HG03097 (cell line): Measurements from ENCODE around the gene SCML1.

Source experiments
- ATAC-seq: cut with Tn5 transposase; IDR thresholded peaks from one replicate; pipeline ENCODE4 v1.9.1; 2021; ENCODE audit not compliant: unreplicated experiment, low FRiP score

The SCML1 gene

GRCh38 chrX:17788956-17789562, 51.8 kb downstream of the SCML1 start:
- no peak for ATAC-seq

DNA sequence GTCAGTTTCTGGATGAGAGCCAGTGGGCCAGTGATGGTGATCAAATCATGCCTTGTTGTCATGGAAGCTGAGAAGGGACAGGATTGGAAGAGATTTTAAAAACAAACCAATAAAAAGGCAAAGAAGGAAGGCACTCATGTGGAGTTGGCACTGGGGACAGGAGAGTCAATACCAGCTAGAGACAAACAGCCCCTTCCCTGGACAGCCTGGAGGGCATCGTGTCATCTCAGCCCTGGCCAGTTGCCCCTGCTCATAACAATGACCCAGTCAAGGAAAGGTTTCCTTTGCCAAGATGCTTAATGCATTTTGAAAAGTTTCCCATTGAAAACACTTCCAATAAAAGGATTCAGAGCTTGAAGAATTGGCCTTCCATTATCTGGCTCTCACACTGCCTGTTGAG, 55.5 kb downstream of the SCML1 start:
- no peak for ATAC-seq

- ATAC-seq, result no peak
Measured at GRCh38 chrX:17798921-17799320, 61.6 kb downstream of the SCML1 start.

- no peak for ATAC-seq
Measured at GRCh38 chrX:17801431-17801830, 64.1 kb downstream of the SCML1 start.

DNA sequence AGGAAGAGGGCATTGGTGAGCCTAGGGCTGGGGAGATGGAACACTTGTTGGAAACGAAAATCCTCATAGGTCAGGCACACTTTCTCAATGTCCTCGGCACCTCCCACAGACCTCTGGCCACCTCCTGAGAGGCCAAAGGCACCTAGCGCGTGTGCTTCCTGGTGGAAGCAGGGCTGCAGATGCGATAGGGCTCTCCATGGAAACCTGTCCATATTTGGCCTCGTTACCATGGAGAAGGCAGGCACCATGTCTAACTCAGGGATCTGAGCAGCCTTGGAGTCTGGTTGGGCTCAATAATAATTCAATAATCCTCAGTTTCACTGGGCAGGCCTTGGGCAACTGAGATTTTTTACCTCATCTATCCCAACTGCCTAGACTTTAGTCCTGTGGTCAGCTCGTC, 65.5 kb downstream of the SCML1 start:
- no peak for ATAC-seq

DNA sequence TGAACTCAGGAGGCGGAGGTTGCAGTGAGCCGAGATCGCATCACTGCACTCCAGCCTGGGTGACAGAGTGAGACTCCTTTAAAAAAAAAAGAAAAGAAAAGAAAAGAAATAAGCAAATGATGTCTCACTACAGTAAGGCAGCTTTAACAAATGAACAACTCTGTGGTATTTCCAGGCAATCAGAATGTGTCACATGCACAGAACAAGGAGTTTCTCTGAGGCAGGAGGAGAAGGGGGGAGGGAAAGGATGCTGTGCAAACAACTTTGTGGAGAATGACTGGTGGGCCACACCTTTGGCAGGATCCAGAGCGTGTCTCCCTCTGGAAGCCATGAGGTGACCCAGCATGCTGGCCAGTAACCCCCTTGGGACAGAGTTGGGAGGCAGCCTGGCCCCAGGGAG, 66.2 kb downstream of the SCML1 start:
- no peak for ATAC-seq
